ENCODE results near the gene ZBTB43.

DNA sequence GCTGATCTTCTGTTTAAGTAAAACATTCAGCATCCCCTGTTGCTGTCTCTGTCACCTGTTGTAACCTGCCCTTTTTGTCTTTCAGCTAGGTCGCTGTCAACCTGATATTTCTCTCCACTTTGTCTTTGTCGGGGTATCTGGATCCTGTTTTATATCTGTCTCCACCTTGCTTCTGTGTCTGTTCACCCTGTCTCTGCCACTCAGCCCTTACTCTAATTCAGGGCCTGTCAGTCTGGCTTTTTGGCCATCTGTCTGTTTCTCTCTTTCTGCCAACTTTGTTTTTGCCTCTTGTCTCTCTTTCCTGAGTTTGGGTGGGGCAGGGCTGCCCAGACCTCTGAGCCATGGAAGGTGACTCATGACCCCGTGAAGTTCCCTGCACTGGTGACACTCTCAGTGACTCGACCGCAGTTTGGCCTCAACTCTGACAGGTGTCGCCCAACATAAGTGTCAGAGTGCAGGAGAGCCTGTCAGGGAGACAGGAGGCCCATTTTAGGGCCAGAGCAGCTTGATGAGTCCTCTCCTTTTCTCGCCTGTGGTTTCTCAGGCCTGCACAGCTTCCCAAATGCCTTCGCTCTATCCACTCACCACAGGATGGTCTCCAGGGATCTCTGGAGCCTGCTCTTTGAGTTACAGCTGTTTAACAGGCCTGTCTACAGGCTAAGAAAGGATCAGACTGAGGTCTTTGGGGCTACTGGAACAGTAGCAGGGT lies 868 bp downstream of the ZBTB43 start:
- TF ChIP-seq, protein P1, sequence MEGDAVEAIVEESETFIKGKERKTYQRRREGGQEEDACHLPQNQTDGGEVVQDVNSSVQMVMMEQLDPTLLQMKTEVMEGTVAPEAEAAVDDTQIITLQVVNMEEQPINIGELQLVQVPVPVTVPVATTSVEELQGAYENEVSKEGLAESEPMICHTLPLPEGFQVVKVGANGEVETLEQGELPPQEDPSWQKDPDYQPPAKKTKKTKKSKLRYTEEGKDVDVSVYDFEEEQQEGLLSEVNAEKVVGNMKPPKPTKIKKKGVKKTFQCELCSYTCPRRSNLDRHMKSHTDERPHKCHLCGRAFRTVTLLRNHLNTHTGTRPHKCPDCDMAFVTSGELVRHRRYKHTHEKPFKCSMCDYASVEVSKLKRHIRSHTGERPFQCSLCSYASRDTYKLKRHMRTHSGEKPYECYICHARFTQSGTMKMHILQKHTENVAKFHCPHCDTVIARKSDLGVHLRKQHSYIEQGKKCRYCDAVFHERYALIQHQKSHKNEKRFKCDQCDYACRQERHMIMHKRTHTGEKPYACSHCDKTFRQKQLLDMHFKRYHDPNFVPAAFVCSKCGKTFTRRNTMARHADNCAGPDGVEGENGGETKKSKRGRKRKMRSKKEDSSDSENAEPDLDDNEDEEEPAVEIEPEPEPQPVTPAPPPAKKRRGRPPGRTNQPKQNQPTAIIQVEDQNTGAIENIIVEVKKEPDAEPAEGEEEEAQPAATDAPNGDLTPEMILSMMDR (IDR thresholded peaks at IDR 0.05; ENCODE audit: low read depth, low read length, missing input control), result no peak
- no peak for TF ChIP-seq HNF4G (IDR thresholded peaks at IDR 0.05)
- TF ChIP-seq SP1 (IDR thresholded peaks at IDR 0.05), result no peak
- TF ChIP-seq, protein P2, sequence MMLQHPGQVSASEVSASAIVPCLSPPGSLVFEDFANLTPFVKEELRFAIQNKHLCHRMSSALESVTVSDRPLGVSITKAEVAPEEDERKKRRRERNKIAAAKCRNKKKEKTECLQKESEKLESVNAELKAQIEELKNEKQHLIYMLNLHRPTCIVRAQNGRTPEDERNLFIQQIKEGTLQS (IDR thresholded peaks at IDR 0.05), result peak; percentile 39
- TF ChIP-seq, protein P3, sequence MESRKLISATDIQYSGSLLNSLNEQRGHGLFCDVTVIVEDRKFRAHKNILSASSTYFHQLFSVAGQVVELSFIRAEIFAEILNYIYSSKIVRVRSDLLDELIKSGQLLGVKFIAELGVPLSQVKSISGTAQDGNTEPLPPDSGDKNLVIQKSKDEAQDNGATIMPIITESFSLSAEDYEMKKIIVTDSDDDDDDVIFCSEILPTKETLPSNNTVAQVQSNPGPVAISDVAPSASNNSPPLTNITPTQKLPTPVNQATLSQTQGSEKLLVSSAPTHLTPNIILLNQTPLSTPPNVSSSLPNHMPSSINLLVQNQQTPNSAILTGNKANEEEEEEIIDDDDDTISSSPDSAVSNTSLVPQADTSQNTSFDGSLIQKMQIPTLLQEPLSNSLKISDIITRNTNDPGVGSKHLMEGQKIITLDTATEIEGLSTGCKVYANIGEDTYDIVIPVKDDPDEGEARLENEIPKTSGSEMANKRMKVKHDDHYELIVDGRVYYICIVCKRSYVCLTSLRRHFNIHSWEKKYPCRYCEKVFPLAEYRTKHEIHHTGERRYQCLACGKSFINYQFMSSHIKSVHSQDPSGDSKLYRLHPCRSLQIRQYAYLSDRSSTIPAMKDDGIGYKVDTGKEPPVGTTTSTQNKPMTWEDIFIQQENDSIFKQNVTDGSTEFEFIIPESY (IDR thresholded peaks at IDR 0.05), result no peak
- no peak for TF ChIP-seq TAF1 (conservative IDR thresholded peaks at IDR 0.05)
- no peak for TF ChIP-seq GABPA (IDR thresholded peaks at IDR 0.05 in 1 of 2, conservative IDR thresholded peaks at IDR 0.05 in 1 of 2)
- no peak for TF ChIP-seq FOXA1 (IDR thresholded peaks at IDR 0.05)
- TF ChIP-seq, protein P4, sequence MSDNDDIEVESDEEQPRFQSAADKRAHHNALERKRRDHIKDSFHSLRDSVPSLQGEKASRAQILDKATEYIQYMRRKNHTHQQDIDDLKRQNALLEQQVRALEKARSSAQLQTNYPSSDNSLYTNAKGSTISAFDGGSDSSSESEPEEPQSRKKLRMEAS (IDR thresholded peaks at IDR 0.05), result no peak
- peak; percentile 61 to 91 for TF ChIP-seq JUND (IDR thresholded peaks at IDR 0.05)
- TF ChIP-seq, protein P5, sequence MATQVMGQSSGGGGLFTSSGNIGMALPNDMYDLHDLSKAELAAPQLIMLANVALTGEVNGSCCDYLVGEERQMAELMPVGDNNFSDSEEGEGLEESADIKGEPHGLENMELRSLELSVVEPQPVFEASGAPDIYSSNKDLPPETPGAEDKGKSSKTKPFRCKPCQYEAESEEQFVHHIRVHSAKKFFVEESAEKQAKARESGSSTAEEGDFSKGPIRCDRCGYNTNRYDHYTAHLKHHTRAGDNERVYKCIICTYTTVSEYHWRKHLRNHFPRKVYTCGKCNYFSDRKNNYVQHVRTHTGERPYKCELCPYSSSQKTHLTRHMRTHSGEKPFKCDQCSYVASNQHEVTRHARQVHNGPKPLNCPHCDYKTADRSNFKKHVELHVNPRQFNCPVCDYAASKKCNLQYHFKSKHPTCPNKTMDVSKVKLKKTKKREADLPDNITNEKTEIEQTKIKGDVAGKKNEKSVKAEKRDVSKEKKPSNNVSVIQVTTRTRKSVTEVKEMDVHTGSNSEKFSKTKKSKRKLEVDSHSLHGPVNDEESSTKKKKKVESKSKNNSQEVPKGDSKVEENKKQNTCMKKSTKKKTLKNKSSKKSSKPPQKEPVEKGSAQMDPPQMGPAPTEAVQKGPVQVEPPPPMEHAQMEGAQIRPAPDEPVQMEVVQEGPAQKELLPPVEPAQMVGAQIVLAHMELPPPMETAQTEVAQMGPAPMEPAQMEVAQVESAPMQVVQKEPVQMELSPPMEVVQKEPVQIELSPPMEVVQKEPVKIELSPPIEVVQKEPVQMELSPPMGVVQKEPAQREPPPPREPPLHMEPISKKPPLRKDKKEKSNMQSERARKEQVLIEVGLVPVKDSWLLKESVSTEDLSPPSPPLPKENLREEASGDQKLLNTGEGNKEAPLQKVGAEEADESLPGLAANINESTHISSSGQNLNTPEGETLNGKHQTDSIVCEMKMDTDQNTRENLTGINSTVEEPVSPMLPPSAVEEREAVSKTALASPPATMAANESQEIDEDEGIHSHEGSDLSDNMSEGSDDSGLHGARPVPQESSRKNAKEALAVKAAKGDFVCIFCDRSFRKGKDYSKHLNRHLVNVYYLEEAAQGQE (IDR thresholded peaks at IDR 0.05), result no peak
- TF ChIP-seq RAD21 (IDR thresholded peaks at IDR 0.05), result no peak
- no peak for TF ChIP-seq EGR1 (IDR thresholded peaks at IDR 0.05; ENCODE audit: low read depth in 2 of 2)
